ENCODE results near the gene CCL24. TPM values are rescaled to one million over a fixed set of nuclear protein-coding genes. Genes with fewer than 3 reads are reported as not detected.
"Not testable (repeated sequence)": the region's sequence is repeated elsewhere in the genome, so short reads cannot be mapped to it uniquely, and the experiment has no call there.

The CCL24 gene
- total and polyA plus RNA-seq, 10 donors, result 3.8 to 321 (median 85.1) TPM

- no peaks in the 10 kb centered on the region for H3K9me3 ChIP-seq
- WGBS, 5 donors, result 81 to 96% (median 90%) methylated on average over 5 of the region's 5 CpGs
- no peak for DNase-seq
- no peaks in the 10 kb centered on the region for H3K27me3 ChIP-seq (replicated peaks in 1 of 7)
- H3K4me1 ChIP-seq, result peaks cover 0 to 32% (median 10%) of the 10 kb centered on the region in 6 donors
- TF ChIP-seq POLR2AphosphoS5 (IDR thresholded peaks at IDR 0.05), result no peak
- TF ChIP-seq CTCF (IDR thresholded peaks at IDR 0.05 in 8 of 11, conservative IDR thresholded peaks at IDR 0.05 in 3 of 11), result no peak
- no peak for TF ChIP-seq POLR2A (IDR thresholded peaks at IDR 0.05)
- no peak overlapping the region for H3K4me3 ChIP-seq
- intact Hi-C loops (cut with DNase I; ENCODE audit: low total_unique reads), result no loop called here
- no peak overlapping the region for H3K27ac ChIP-seq
- no peaks in the 10 kb centered on the region for H3K36me3 ChIP-seq
Observed at GRCh38 chr7:75844158-75844557, 30.6 kb upstream of the CCL24 start.

DNA sequence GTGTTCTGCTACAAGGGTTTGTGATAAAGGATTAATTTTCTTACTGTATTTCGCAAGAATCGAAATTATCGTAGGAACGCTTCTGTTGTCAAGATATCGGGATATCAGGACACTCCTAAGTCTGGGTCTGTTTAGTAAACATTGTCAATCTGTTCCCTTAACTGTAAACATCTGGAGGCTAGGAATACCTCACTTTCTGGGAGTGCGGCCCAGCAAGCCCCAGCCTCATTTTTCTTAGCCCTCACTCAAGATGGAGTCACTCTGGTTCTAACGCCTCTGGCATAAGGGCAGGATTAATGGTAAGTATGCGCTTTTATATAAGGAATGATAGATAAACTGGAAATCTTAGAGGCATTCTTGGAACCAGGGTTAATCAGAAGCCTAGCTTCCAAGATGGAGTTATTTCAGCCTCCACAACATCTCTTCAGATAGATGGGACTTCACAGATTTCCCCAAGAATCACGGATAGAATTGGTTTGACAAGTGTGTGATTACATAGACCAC is 30.1 kb upstream of the CCL24 start:
- no peak overlapping the region for H3K4me3 ChIP-seq
- peaks cover 0 to 31% (median 10%) of the 10 kb centered on the region in 6 donors for H3K4me1 ChIP-seq
- no peaks in the 10 kb centered on the region for H3K9me3 ChIP-seq
- TF ChIP-seq POLR2AphosphoS5 (IDR thresholded peaks at IDR 0.05) (no peak), CTCF (IDR thresholded peaks at IDR 0.05 in 8 of 11, conservative IDR thresholded peaks at IDR 0.05 in 3 of 11) (no peak), POLR2A (IDR thresholded peaks at IDR 0.05) (no peak)
- H3K27me3 ChIP-seq (replicated peaks in 1 of 7), result no peaks in the 10 kb centered on the region
- peak overlapping the region in 4 of 8 donors; percentile 54 to 79 (median 72) for H3K27ac ChIP-seq
- 92 to 96% (median 95%) methylated on average over 9 of the region's 9 CpGs for WGBS, 5 donors
- DNase-seq, result no peak
- H3K36me3 ChIP-seq, result no peaks in the 10 kb centered on the region
- intact Hi-C loops (cut with DNase I; ENCODE audit: low total_unique reads), result no loop called here

DNA sequence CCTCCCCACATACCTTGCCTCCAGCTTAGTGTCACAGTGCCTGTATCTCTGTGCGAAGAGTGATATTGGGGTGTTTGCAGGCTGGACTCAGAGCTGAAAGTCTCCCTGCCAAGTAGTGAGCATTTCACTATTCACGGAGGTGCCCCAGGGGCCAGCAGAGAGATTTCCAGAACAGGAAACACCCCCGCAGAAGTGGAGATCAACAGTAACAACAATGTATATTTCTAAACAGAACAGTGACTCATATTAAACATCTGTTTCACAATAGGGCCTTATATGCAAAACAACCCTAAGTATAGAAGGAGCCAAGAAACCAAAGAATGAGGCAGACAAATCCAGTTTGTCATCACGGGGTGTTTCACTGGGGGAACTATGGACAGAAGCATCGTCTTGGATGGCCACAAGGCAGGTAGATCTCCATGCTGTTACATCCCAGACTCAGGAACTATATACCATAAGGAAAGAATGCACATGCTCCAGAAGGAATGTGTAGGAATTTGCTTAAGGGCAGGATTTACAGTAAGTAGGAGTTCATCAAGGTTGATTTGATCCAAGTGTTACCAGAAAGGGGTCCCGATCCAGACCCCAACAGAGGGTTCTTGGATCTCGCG is 29.3 kb upstream of the CCL24 start:
- Histone ChIP-seq H3K4me1 (peaks cover 0 to 28% (median 10%) of the 10 kb centered on the region in 6 donors), H3K9me3 (no peaks in the 10 kb centered on the region), H3K27ac (peak overlapping the region in 6 of 8 donors; percentile 35 to 79 (median 60)), H3K27me3 (replicated peaks in 1 of 7) (no peaks in the 10 kb centered on the region), H3K36me3 (no peaks in the 10 kb centered on the region), H3K4me3 (peak overlapping the region in 2 of 8 donors; percentile 5 to 37)
- no peak for DNase-seq
- intact Hi-C loops (cut with DNase I; ENCODE audit: low total_unique reads), result no loop called here
- WGBS, 5 donors, result 41 to 62% (median 48%) methylated on average over 8 of the region's 8 CpGs
- TF ChIP-seq POLR2AphosphoS5 (IDR thresholded peaks at IDR 0.05) (peak in 1 of 3 donors; percentile 64), POLR2A (IDR thresholded peaks at IDR 0.05) (no peak), CTCF (IDR thresholded peaks at IDR 0.05 in 8 of 11, conservative IDR thresholded peaks at IDR 0.05 in 3 of 11) (no peak)

DNA sequence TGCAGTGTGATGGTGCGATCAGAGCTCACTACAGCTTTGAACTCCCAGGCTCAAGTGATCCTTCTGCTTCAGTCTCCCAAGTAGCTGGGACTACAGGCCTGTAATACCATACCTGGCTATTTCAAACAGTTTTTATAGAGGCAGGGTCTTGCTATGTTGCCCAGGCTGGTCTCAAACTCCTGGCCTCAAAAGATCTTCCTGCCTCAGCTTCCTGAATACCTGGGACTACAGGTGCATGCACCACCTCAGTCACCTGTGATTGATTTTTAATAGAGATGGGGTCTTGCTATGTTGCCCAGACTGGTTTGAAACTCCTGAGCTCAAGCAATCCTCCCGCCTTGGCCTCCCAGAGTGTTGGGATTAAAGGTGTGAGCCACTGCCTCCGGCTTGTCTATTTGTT is 26.4 kb upstream of the CCL24 start:
- Histone ChIP-seq H3K27ac (no peak overlapping the region), H3K4me3 (no peak overlapping the region), H3K36me3 (no peaks in the 10 kb centered on the region), H3K4me1 (peaks cover 0 to 22% (median 10%) of the 10 kb centered on the region in 6 donors), H3K27me3 (replicated peaks in 1 of 7) (no peaks in the 10 kb centered on the region), H3K9me3 (no peaks in the 10 kb centered on the region)
- 80 to 96% (median 92%) methylated on average over 3 of the region's 3 CpGs for WGBS, 5 donors
- TF ChIP-seq POLR2A (IDR thresholded peaks at IDR 0.05) (no peak), CTCF (IDR thresholded peaks at IDR 0.05 in 8 of 11, conservative IDR thresholded peaks at IDR 0.05 in 3 of 11) (no peak), POLR2AphosphoS5 (IDR thresholded peaks at IDR 0.05) (no peak)
- intact Hi-C loops (cut with DNase I; ENCODE audit: low total_unique reads), result no loop called here
- no peak for DNase-seq

- H3K4me1 ChIP-seq, result peaks cover 0 to 20% (median 10%) of the 10 kb centered on the region in 6 donors
- H3K36me3 ChIP-seq; intact Hi-C loops (cut with DNase I; ENCODE audit: low total_unique reads); H3K27me3 ChIP-seq (replicated peaks in 1 of 7); H3K4me3 ChIP-seq; H3K9me3 ChIP-seq; DNase-seq: not testable (repeated sequence)
- 73 to 85% (median 82%) methylated on average over 14 of the region's 14 CpGs for WGBS, 5 donors
- H3K27ac ChIP-seq, result peak overlapping the region in 2 of 8 donors; percentile 24 to 38
Observed at GRCh38 chr7:75838281-75838930, 24.8 kb upstream of the CCL24 start.

All from spleen (tissue), 11 donors.